Loucy (cell line): ENCODE data around the gene C1RL.

Source experiments
- EZH2phosphoT487 ChIP-seq: fragments of 200-600 bp; IDR thresholded peaks from 2 replicates; pipeline ENCODE4 v1.6.1; 2018; ENCODE audit warnings: antibody characterized with exemption, mild to moderate bottlenecking, moderate library complexity, borderline replicate concordance
- TF ChIP-seq, protein P1 (sequence below): fragments of 200-600 bp; sonication (generic); conservative IDR thresholded peaks from 2 replicates; pipeline ENCODE4 v1.5.1; 2014; ENCODE audit warnings: mild to moderate bottlenecking, antibody characterized with exemption, low read length

DNA sequence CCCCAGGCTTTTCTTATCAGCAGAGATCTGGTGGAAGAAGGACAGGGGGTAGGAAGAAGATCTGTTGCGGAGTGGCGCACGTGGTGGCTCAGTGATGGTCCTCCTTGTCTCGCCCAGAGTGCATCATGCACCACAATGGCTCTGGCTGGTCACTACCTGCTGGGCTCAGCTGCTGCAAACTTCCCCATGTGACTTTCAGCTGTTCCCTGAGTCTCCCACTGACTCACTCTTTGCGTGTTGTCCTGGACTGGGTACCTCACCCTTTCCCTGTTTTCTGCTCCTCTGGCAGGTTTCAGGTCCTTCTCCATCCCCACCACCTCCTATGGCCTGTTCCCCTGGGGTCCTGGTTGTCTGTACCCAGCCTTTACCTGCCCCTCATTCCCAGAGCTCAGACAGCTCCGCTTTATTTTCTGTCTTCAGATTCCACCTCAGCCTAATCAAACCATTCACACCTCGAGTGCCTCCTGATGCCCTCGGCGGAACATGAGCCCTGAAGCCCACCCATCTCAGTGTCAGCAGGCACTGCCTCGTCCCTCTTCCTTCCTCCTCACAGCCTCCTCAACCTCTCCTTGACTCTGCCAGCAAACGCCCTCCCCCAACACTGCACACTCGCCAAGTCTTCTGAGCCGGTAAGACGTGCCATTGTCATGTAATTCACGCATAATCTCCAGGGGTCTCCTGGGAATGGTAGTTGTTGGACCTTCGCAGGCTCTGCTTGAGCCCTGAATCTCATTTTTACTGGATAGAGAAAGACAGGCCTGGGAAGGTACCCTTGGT is 18.6 kb downstream of the C1RL start:
- TF ChIP-seq, protein P1, sequence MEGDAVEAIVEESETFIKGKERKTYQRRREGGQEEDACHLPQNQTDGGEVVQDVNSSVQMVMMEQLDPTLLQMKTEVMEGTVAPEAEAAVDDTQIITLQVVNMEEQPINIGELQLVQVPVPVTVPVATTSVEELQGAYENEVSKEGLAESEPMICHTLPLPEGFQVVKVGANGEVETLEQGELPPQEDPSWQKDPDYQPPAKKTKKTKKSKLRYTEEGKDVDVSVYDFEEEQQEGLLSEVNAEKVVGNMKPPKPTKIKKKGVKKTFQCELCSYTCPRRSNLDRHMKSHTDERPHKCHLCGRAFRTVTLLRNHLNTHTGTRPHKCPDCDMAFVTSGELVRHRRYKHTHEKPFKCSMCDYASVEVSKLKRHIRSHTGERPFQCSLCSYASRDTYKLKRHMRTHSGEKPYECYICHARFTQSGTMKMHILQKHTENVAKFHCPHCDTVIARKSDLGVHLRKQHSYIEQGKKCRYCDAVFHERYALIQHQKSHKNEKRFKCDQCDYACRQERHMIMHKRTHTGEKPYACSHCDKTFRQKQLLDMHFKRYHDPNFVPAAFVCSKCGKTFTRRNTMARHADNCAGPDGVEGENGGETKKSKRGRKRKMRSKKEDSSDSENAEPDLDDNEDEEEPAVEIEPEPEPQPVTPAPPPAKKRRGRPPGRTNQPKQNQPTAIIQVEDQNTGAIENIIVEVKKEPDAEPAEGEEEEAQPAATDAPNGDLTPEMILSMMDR: no peak
- no peak for TF ChIP-seq EZH2phosphoT487
